ENCODE measurements around the gene TRIM9. TPM values are rescaled to one million over a fixed set of nuclear protein-coding genes. Genes with fewer than 3 reads are reported as not detected.

TRIM9 gene
- total and polyA plus RNA-seq, 9 of the 15 experiments (the other 6 are each of a cell fraction or from before 2014, with no cell fraction given): 0.03 to 0.15 (median 0.04) TPM; not detected in 4

DNA sequence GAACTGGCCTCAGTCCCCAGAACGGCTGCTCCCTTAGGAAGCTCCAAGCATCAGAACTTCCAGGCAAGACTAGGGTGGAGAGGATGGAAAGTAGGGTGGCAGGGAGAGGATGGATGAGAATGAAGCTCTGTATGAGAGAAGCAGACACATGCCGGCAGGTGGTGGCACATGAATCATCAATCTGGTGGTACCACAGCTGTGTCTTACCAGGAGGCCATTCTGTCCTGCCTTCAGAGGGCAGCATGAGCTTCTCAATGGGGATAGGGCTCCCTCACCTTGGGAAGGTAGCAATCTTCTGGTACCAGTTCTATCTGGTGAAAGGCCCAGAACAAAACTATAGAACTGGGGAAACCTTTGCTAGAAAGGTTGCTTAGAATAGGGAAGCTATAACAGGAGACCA is 95.2 kb downstream of the TRIM9 start:
- in situ Hi-C loops (cut with MboI): no loop called here
- H3K4me1 ChIP-seq (replicated peaks in 1 of 2; ENCODE audit: control insufficient read depth in 2 of 2, insufficient read depth in 2 of 2, low read length in 2 of 2): no peaks in the 10 kb centered on the region
- POLR2A ChIA-PET: no interaction called here
- no peak overlapping the region for H3K27ac ChIP-seq (ENCODE audit: extremely low read depth, low read depth, low read length)
- TF ChIP-seq, protein P1, sequence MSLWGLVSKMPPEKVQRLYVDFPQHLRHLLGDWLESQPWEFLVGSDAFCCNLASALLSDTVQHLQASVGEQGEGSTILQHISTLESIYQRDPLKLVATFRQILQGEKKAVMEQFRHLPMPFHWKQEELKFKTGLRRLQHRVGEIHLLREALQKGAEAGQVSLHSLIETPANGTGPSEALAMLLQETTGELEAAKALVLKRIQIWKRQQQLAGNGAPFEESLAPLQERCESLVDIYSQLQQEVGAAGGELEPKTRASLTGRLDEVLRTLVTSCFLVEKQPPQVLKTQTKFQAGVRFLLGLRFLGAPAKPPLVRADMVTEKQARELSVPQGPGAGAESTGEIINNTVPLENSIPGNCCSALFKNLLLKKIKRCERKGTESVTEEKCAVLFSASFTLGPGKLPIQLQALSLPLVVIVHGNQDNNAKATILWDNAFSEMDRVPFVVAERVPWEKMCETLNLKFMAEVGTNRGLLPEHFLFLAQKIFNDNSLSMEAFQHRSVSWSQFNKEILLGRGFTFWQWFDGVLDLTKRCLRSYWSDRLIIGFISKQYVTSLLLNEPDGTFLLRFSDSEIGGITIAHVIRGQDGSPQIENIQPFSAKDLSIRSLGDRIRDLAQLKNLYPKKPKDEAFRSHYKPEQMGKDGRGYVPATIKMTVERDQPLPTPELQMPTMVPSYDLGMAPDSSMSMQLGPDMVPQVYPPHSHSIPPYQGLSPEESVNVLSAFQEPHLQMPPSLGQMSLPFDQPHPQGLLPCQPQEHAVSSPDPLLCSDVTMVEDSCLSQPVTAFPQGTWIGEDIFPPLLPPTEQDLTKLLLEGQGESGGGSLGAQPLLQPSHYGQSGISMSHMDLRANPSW (CRISPR knock-in tag; IDR thresholded peaks at IDR 0.05): no peak
- TF ChIP-seq EP300 (IDR thresholded peaks at IDR 0.05; ENCODE audit: low read length) (no peak), CREM (IDR thresholded peaks at IDR 0.05; ENCODE audit: low read depth) (no peak), ZNF778 (CRISPR knock-in tag; IDR thresholded peaks at IDR 0.05) (no peak), NR2F6 (CRISPR knock-in tag; IDR thresholded peaks at IDR 0.05) (no peak), FOXA3 (CRISPR knock-in tag; conservative IDR thresholded peaks at IDR 0.05 in 1 of 2, IDR thresholded peaks at IDR 0.05 in 1 of 2) (no peak), PPARD (CRISPR knock-in tag; IDR thresholded peaks at IDR 0.05) (no peak), NR4A1 (CRISPR knock-in tag; IDR thresholded peaks at IDR 0.05) (no peak), NR4A1 (tag; IDR thresholded peaks at IDR 0.05) (no peak), HMGN3 (IDR thresholded peaks at IDR 0.05; ENCODE audit: borderline replicate concordance, extremely low read depth, insufficient read length, low read depth, low read length) (no peak), RBM25 (IDR thresholded peaks at IDR 0.05; ENCODE audit: low read depth, low read length, severe bottlenecking) (no peak)
- TF ChIP-seq, protein P2, sequence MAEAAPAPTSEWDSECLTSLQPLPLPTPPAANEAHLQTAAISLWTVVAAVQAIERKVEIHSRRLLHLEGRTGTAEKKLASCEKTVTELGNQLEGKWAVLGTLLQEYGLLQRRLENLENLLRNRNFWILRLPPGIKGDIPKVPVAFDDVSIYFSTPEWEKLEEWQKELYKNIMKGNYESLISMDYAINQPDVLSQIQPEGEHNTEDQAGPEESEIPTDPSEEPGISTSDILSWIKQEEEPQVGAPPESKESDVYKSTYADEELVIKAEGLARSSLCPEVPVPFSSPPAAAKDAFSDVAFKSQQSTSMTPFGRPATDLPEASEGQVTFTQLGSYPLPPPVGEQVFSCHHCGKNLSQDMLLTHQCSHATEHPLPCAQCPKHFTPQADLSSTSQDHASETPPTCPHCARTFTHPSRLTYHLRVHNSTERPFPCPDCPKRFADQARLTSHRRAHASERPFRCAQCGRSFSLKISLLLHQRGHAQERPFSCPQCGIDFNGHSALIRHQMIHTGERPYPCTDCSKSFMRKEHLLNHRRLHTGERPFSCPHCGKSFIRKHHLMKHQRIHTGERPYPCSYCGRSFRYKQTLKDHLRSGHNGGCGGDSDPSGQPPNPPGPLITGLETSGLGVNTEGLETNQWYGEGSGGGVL (CRISPR knock-in tag; IDR thresholded peaks at IDR 0.05): no peak
- TF ChIP-seq, protein P3, sequence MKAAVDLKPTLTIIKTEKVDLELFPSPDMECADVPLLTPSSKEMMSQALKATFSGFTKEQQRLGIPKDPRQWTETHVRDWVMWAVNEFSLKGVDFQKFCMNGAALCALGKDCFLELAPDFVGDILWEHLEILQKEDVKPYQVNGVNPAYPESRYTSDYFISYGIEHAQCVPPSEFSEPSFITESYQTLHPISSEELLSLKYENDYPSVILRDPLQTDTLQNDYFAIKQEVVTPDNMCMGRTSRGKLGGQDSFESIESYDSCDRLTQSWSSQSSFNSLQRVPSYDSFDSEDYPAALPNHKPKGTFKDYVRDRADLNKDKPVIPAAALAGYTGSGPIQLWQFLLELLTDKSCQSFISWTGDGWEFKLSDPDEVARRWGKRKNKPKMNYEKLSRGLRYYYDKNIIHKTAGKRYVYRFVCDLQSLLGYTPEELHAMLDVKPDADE (conservative IDR thresholded peaks at IDR 0.05; ENCODE audit: control insufficient read depth, low read depth, low read length): no peak
- H3K27me3 ChIP-seq (ENCODE audit: control insufficient read depth in 2 of 2, insufficient read depth in 2 of 2, low read length in 2 of 2): peaks cover 14 to 22% of the 10 kb centered on the region in 2 experiments; a peak in 4 of 5 replicates
- no peaks in the 10 kb centered on the region for H4K20me1 ChIP-seq (replicated peaks; ENCODE audit: control insufficient read depth, insufficient read depth, low read length)
- intact Hi-C loops (cut with micrococcal nuclease): no loop called here
- H3K9ac ChIP-seq (ENCODE audit: insufficient read depth in 1 of 2, low read depth in 2 of 2, low read length in 2 of 2): no peak overlapping the region
- no TSS peak for BruUV-seq (replicated peaks)
- ATAC-seq (no peak), FAIRE-seq (no peak), DNase-seq (ENCODE audit: extremely low read depth in 1 of 4, low spot score in 3 of 4) (no peak)
- H3K79me2 ChIP-seq (ENCODE audit: control insufficient read depth, insufficient read depth, low read length): no peaks in the 10 kb centered on the region
- H3K4me2 ChIP-seq (ENCODE audit: insufficient read depth, low read length): no peak overlapping the region
- H3K9me3 ChIP-seq (replicated peaks; ENCODE audit: control insufficient read depth, insufficient read depth, low read depth, low read length): no peaks in the 10 kb centered on the region
- no peaks in the 10 kb centered on the region for H3K9me1 ChIP-seq (ENCODE audit: control insufficient read depth, insufficient read depth, low read length)
- H2AFZ ChIP-seq (ENCODE audit: low read depth, low read length): no peak overlapping the region
- no peaks in the 10 kb centered on the region for H3K36me3 ChIP-seq (ENCODE audit: control insufficient read depth, insufficient read depth, low read length)
- WGBS (ENCODE audit: insufficient coverage, low coverage, missing lambda C conversion rate): 0% methylated on average over 1 of the region's 2 CpGs
- no peak overlapping the region for H3K4me3 ChIP-seq
- CTCF ChIA-PET (ENCODE audit: low intra/inter-chr PET ratio): interaction anchor here (0.6 kb wide), 1 partner anchor 657 kb away, joined by 4 read pairs; no protein-coding TSS in a partner anchor

Data from K562 (cell line).